Measurements from ENCODE around the gene SIN3B. TPM values are rescaled to one million over a fixed set of nuclear protein-coding genes. Genes with fewer than 3 reads are reported as not detected.

Gene SIN3B
- total RNA-seq, 1 donor from 2014 or later, result 68.5 TPM

- Histone ChIP-seq H3K9me3 (no peaks in the 10 kb centered on the region), H3K4me3 (no peak overlapping the region), H3K27me3 (no peaks in the 10 kb centered on the region), H3K27ac (no peak overlapping the region), H3K4me1 (no peaks in the 10 kb centered on the region), H3K36me3 (no peaks in the 10 kb centered on the region)
- intact Hi-C loops (cut with DNase I), result no loop called here
- no peak for DNase-seq (ENCODE audit: extremely low spot score in 2 of 2)
- no peak for TF ChIP-seq POLR2AphosphoS5 (IDR thresholded peaks at IDR 0.05; ENCODE audit: insufficient read depth in 1 of 2, low read depth in 1 of 2)
- TF ChIP-seq CTCF (IDR thresholded peaks at IDR 0.05), result no peak
- TF ChIP-seq POLR2A (IDR thresholded peaks at IDR 0.05), result no peak
These were observed 99.2 kb downstream of the SIN3B start for GRCh38 chr19:16928351-16928750.

GRCh38 chr19:16928916-16929315, 99.7 kb downstream of the SIN3B start:
- intact Hi-C loops (cut with DNase I), result no loop called here
- Histone ChIP-seq H3K27ac (no peak overlapping the region), H3K4me1 (no peaks in the 10 kb centered on the region), H3K9me3 (no peaks in the 10 kb centered on the region), H3K36me3 (no peaks in the 10 kb centered on the region), H3K4me3 (no peak overlapping the region), H3K27me3 (no peaks in the 10 kb centered on the region)
- DNase-seq (ENCODE audit: extremely low spot score in 2 of 2), result no peak
- TF ChIP-seq POLR2AphosphoS5 (IDR thresholded peaks at IDR 0.05; ENCODE audit: insufficient read depth in 1 of 2, low read depth in 1 of 2), result no peak
- no peak for TF ChIP-seq CTCF (IDR thresholded peaks at IDR 0.05)
- TF ChIP-seq POLR2A (IDR thresholded peaks at IDR 0.05), result no peak

Small RNAs within 50 kb of the gene (small RNA-seq; reads per million reads assigned to genes)
- gene AC008737.3, result not detected
- gene RN7SL823P, result not detected
- not detected for gene RN7SL835P

Other genes starting within 250 kb of the SIN3B start
- 11.3 TPM for gene MED26, start 201.2 kb upstream of the SIN3B start, total RNA-seq
- 75.1 TPM for gene SMIM7, start 169.3 kb upstream of the SIN3B start, total RNA-seq
- gene TMEM38A, start 168.3 kb upstream of the SIN3B start, total RNA-seq, result 4.7 TPM
- 0.98 TPM for gene NWD1, start 109.6 kb upstream of the SIN3B start, total RNA-seq
- gene F2RL3, start 59.6 kb downstream of the SIN3B start, total RNA-seq, result 8.3 TPM
- gene CPAMD8, start 197.4 kb downstream of the SIN3B start, total RNA-seq, result 16.0 TPM
- 4.7 TPM for gene HAUS8, start 246.1 kb downstream of the SIN3B start, total RNA-seq
- 100 TPM for gene MYO9B, start 246.4 kb downstream of the SIN3B start, total RNA-seq

All from vagina (tissue), 2 donors.